Retinal pigment epithelial cell (primary cell): ENCODE results near the gene DOC2A.

ENCODE experiments used
- DNase-seq: peaks from one replicate; pipeline ENCODE4 v3.0.0-alpha.2; 2010; ENCODE audit warnings: low read depth
- H3K4me3 ChIP-seq: 2 replicates; pipeline ENCODE4 v1.5.1; 2011; ENCODE audit warnings: mild to moderate bottlenecking, low read length, control low read depth, moderate library complexity
- CTCF ChIP-seq: conservative IDR thresholded peaks from 2 replicates; pipeline ENCODE4 v1.5.1; 2011; ENCODE audit warnings: low read depth, low read length, control low read depth, inconsistent platforms

Gene DOC2A

GRCh38 chr16:30003670-30004423 is 7.0 kb downstream of the DOC2A start:
- no peak for DNase-seq
- no peak for TF ChIP-seq CTCF
- no peak overlapping the region for H3K4me3 ChIP-seq

GRCh38 chr16:30002614-30003346 is 8.0 kb downstream of the DOC2A start:
- no peak for DNase-seq
- no peak for TF ChIP-seq CTCF
- no peak overlapping the region for H3K4me3 ChIP-seq

- TF ChIP-seq CTCF, result peak; percentile 25
- H3K4me3 ChIP-seq, result no peak overlapping the region
- DNase-seq, result no peak
These were observed 9.8 kb downstream of the DOC2A start for GRCh38 chr16:30000735-30001631.

- no peak overlapping the region for H3K4me3 ChIP-seq
- no peak for DNase-seq
- no peak for TF ChIP-seq CTCF
These were observed 11.2 kb downstream of the DOC2A start for GRCh38 chr16:29999605-30000004.

GRCh38 chr16:29996766-29997250 is 14.0 kb downstream of the DOC2A start:
- TF ChIP-seq CTCF, result no peak
- peak overlapping the region; percentile 94 for H3K4me3 ChIP-seq
- DNase-seq, result no peak

- peak; percentile 78 for DNase-seq
- TF ChIP-seq CTCF, result no peak
- peak within 1 kb of the TSS; percentile 94 for H3K4me3 ChIP-seq
These were observed 14.7 kb downstream of the DOC2A start, which contains the start of gene INO80E for GRCh38 chr16:29995911-29996765. Gene INO80E (plus strand): TSS chr16:29996241. CDS start chr16:29996311, 70 bp downstream.
